ENCODE data around the gene NUS1. TPM values are rescaled to one million over a fixed set of nuclear protein-coding genes. Genes with fewer than 3 reads are reported as not detected.

Gene NUS1
- total and polyA plus RNA-seq, 10 of the 15 experiments (the other 5 are each of a cell fraction or from before 2014, with no cell fraction given): 16.7 to 46.5 (median 22.1) TPM

- no peak for TF ChIP-seq NFYA (IDR thresholded peaks at IDR 0.05; ENCODE audit: borderline replicate concordance, low read depth, low read length)
- TF ChIP-seq RBBP5 (conservative IDR thresholded peaks at IDR 0.05): no peak
- no peak for TF ChIP-seq CHD1 (IDR thresholded peaks at IDR 0.05; ENCODE audit: low read depth, low read length)
- TF ChIP-seq KAT2A (conservative IDR thresholded peaks at IDR 0.05; ENCODE audit: control insufficient read depth, low read depth, low read length): no peak
These were observed 46.1 kb upstream of the NUS1 start (continued) for GRCh38 chr6:117629119-117629660.

GRCh38 chr6:117637770-117638169, 37.5 kb upstream of the NUS1 start:
- DNase-seq (ENCODE audit: low read depth, low spot score): no peak
- ChIA-PET POLR2A (no interaction called here), RAD21 (ENCODE audit: unreplicated experiment) (no interaction called here), SMC1A (ENCODE audit: uncharacterized antibody, unreplicated experiment) (interaction anchor here (0.7 kb wide), 1 partner anchor 15 kb away, joined by 4 read pairs; no protein-coding TSS in a partner anchor), CTCF (interaction anchor here (1.5 kb wide), 1 partner anchor 30 kb away, joined by 3 read pairs; no protein-coding TSS in a partner anchor)
- H4K20me1 ChIP-seq (ENCODE audit: control insufficient read depth, insufficient read depth): no peaks in the 10 kb centered on the region
- no peaks in the 10 kb centered on the region for H3K9me3 ChIP-seq (replicated peaks; ENCODE audit: control insufficient read depth, insufficient read depth, low read length)
- H3K4me3 ChIP-seq: no peak overlapping the region
- no peak overlapping the region for H2AFZ ChIP-seq (ENCODE audit: control insufficient read depth, low read depth, low read length)
- no peak overlapping the region for H3K4me2 ChIP-seq (ENCODE audit: control insufficient read depth, insufficient read depth)
- no peaks in the 10 kb centered on the region for H3K36me3 ChIP-seq (ENCODE audit: control insufficient read depth in 2 of 2, insufficient read depth in 2 of 2, low read length in 1 of 2)
- WGBS (ENCODE audit: insufficient coverage, insufficient replicate concordance, low lambda C conversion rate, missing lambda C conversion rate): 94% methylated on average over 1 of the region's 1 CpG
- FAIRE-seq: no peak
- in situ Hi-C loops (cut with MboI) (no loop called here), intact Hi-C loops (cut with micrococcal nuclease; ENCODE audit: unreplicated experiment) (no loop called here)
- no peaks in the 10 kb centered on the region for H3K79me2 ChIP-seq (ENCODE audit: control insufficient read depth, insufficient read depth, low read length)
- no peak for TF ChIP-seq ZNF24 (IDR thresholded peaks at IDR 0.05)
- TF ChIP-seq RAD51 (IDR thresholded peaks at IDR 0.05): no peak
- TF ChIP-seq BACH1 (IDR thresholded peaks at IDR 0.05; ENCODE audit: borderline replicate concordance): no peak
- no peak for TF ChIP-seq DPF2 (IDR thresholded peaks at IDR 0.05)
- no peaks in the 10 kb centered on the region for H3K4me1 ChIP-seq (ENCODE audit: control insufficient read depth, insufficient read depth, low read length)
- no peak overlapping the region for H3K27ac ChIP-seq (ENCODE audit: control insufficient read depth, insufficient read depth)
- no TSS peak for BruUV-seq (replicated peaks)
- H3K9ac ChIP-seq (ENCODE audit: control insufficient read depth, insufficient read depth, low read length): no peak overlapping the region
- no peaks in the 10 kb centered on the region for H3K27me3 ChIP-seq (replicated peaks in 1 of 2; ENCODE audit: control insufficient read depth in 2 of 2, insufficient read depth in 2 of 2, low read length in 1 of 2)
- no peak for ATAC-seq
